Progenitor cell of endocrine pancreas (in vitro differentiated cells): ENCODE data around the gene ETAA1. TPM values are rescaled to one million over a fixed set of nuclear protein-coding genes. Genes with fewer than 3 reads are reported as not detected.
A peak's percentile ranks its signal among the peaks of the same experiment; 100 is the strongest.

Source experiments
- DNase-seq: peaks from one replicate; pipeline ENCODE4 v3.0.0; 2021; ENCODE audit warnings: low spot score; ENCODE audit not compliant: unreplicated experiment
- H3K27ac Mint-ChIP-seq: 2 replicates; pipeline ENCODE4 v1.8.0; 2021; ENCODE audit warnings: mild to moderate bottlenecking, moderate library complexity, mixed read lengths
- H3K27me3 Mint-ChIP-seq: 2 replicates; pipeline ENCODE4 v1.8.0; 2021; ENCODE audit warnings: mixed read lengths
- H3K36me3 Mint-ChIP-seq: 2 replicates; pipeline ENCODE4 v1.8.0; 2022; ENCODE audit warnings: mixed read lengths; ENCODE audit not compliant: insufficient read depth
- H3K4me1 Mint-ChIP-seq: 2 replicates; pipeline ENCODE4 v1.8.0; 2021; ENCODE audit warnings: low read depth, mixed read lengths
- H3K4me3 Mint-ChIP-seq: 2 replicates; pipeline ENCODE4 v1.8.0; 2021; ENCODE audit warnings: low read depth, mild to moderate bottlenecking, moderate library complexity, mixed read lengths
- H3K9me3 Mint-ChIP-seq: 2 replicates; pipeline ENCODE4 v1.8.0; 2021; ENCODE audit warnings: low read depth, mixed read lengths
- CTCF ChIP-seq: fragments of 200-600 bp; sonication (generic); IDR thresholded peaks from one replicate; pipeline ENCODE4 v1.5.0; 2021; ENCODE audit warnings: antibody characterized with exemption, mild to moderate bottlenecking; ENCODE audit not compliant: unreplicated experiment
- total RNA-seq: library from RNA; stranded (reverse); gene quantifications from 2 replicates; pipeline ENCODE4 v1.2.1, GENCODE V29; 2021

The ETAA1 gene
- total RNA-seq, 1 donor from 2014 or later: 24.3 TPM

- peak overlapping the region; percentile 37 for H3K27ac Mint-ChIP-seq
- H3K36me3 Mint-ChIP-seq: peaks cover 26% of the 10 kb centered on the region
- DNase-seq: no peak
- H3K9me3 Mint-ChIP-seq: no peaks in the 10 kb centered on the region
- no peaks in the 10 kb centered on the region for H3K27me3 Mint-ChIP-seq
- TF ChIP-seq CTCF: no peak
- H3K4me3 Mint-ChIP-seq: no peak overlapping the region
- peaks cover 4% of the 10 kb centered on the region for H3K4me1 Mint-ChIP-seq
These were observed 11.2 kb downstream of the ETAA1 start for GRCh38 chr2:67408346-67408745.

GRCh38 chr2:67412424-67412823, 15.3 kb downstream of the ETAA1 start:
- peaks cover 6% of the 10 kb centered on the region for H3K36me3 Mint-ChIP-seq
- H3K9me3 Mint-ChIP-seq: peaks cover 3% of the 10 kb centered on the region
- H3K27me3 Mint-ChIP-seq: no peaks in the 10 kb centered on the region
- no peak for TF ChIP-seq CTCF
- no peak overlapping the region for H3K4me3 Mint-ChIP-seq
- H3K4me1 Mint-ChIP-seq: peaks cover 2% of the 10 kb centered on the region
- H3K27ac Mint-ChIP-seq: no peak overlapping the region
- DNase-seq: no peak

GRCh38 chr2:67414867-67415266, 17.7 kb downstream of the ETAA1 start:
- peaks cover 2% of the 10 kb centered on the region for H3K4me1 Mint-ChIP-seq
- no peak overlapping the region for H3K4me3 Mint-ChIP-seq
- H3K27me3 Mint-ChIP-seq: no peaks in the 10 kb centered on the region
- peaks cover 3% of the 10 kb centered on the region for H3K9me3 Mint-ChIP-seq
- no peak for TF ChIP-seq CTCF
- H3K36me3 Mint-ChIP-seq: peaks cover 4% of the 10 kb centered on the region
- no peak for DNase-seq
- H3K27ac Mint-ChIP-seq: no peak overlapping the region

GRCh38 chr2:67416136-67416535, 19.0 kb downstream of the ETAA1 start:
- TF ChIP-seq CTCF: no peak
- Mint-ChIP-seq H3K4me3 (no peak overlapping the region), H3K4me1 (peaks cover 2% of the 10 kb centered on the region), H3K36me3 (peaks cover 3% of the 10 kb centered on the region), H3K27me3 (no peaks in the 10 kb centered on the region), H3K27ac (no peak overlapping the region), H3K9me3 (peaks cover 3% of the 10 kb centered on the region)
- DNase-seq: no peak

- DNase-seq: no peak
- H3K4me1 Mint-ChIP-seq: no peaks in the 10 kb centered on the region
- H3K4me3 Mint-ChIP-seq: no peak overlapping the region
- no peaks in the 10 kb centered on the region for H3K27me3 Mint-ChIP-seq
- H3K27ac Mint-ChIP-seq: no peak overlapping the region
- peaks cover 2% of the 10 kb centered on the region for H3K36me3 Mint-ChIP-seq
- TF ChIP-seq CTCF: no peak
- peaks cover 10% of the 10 kb centered on the region for H3K9me3 Mint-ChIP-seq
These were observed 26.4 kb downstream of the ETAA1 start for GRCh38 chr2:67423489-67423888.
